RWPE1 (cell line): ENCODE data around the gene CCR6.
"Not testable (repeated sequence)": the region's sequence is repeated elsewhere in the genome, so short reads cannot be mapped to it uniquely, and the experiment has no call there.

Source experiments
- CTCF ChIA-PET: fragments of 350-600 bp; sonication (Branson Sonifier 250); formaldehyde crosslinking; extraction: SDS; loops from one replicate; lab custom pipeline; 2021; lab: Yijun Ruan, JAX
- POLR2A ChIA-PET: fragments of 400-600 bp; formaldehyde crosslinking; extraction: SDS; loops from one replicate; lab custom pipeline; 2020; ENCODE audit warnings: antibody characterized with exemption; ENCODE audit not compliant: low non-redundant PET; lab: Yijun Ruan, JAX
- DNase-seq: peaks from one replicate; pipeline ENCODE4 v3.0.0; 2012; ENCODE audit warnings: low spot score
- H3K27ac ChIP-seq: fragments of 450-650 bp; 2 replicates; pipeline ENCODE4 v1.5.1; 2017
- TF ChIP-seq, protein P1 (sequence below): fragments of 450-650 bp; conservative IDR thresholded peaks from 2 replicates; pipeline ENCODE4 v1.5.1; 2017; ENCODE audit warnings: low read depth, mild to moderate bottlenecking

The CCR6 gene

DNA sequence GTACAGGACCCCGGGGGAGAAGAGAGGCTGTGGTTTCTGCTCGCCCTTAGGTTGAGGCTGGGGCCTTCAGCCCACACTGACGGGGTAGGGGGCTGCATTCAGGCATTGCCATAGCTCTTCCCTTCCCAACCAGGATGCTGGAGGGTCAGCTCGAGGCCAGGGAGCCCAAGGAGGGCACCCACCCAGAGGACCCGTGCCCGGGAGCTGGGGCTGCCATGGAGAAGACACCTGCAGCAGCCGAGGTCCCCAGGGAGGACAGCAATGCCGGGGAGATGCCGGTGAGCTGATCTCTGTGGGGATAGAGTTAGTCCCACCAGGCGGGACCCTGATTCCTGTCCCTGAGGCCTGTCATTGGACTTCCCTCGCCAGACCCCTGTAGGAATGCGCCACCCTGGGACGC is 49.1 kb downstream of the CCR6 start:
- H3K27ac ChIP-seq, POLR2A ChIA-PET, DNase-seq: not testable (repeated sequence)
- CTCF ChIA-PET, result interaction anchor here (0.7 kb wide), 1 partner anchor 13 kb away, joined by 3 read pairs; no protein-coding TSS in a partner anchor

DNA sequence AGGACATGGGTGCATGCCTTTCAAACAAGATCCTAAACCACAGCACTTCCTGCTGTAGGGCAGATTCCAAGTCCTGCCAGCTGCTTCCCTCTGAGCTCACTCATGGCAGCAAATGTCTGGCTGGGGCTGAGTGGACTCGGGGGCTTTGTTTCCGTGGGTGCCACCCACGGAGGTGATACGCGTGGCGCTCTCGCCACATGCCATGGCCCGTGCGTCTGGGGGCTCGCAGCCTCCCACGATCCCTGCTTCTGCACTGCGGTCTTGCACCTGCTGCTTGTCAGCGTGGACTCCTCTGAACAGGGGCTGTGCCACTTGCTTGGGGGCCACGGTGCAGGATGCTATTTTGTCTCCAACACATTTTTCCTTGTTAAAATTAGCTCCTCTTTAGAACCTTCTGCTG is 54.4 kb downstream of the CCR6 start:
- CTCF ChIA-PET, DNase-seq, H3K27ac ChIP-seq, POLR2A ChIA-PET: not testable (repeated sequence)

DNA sequence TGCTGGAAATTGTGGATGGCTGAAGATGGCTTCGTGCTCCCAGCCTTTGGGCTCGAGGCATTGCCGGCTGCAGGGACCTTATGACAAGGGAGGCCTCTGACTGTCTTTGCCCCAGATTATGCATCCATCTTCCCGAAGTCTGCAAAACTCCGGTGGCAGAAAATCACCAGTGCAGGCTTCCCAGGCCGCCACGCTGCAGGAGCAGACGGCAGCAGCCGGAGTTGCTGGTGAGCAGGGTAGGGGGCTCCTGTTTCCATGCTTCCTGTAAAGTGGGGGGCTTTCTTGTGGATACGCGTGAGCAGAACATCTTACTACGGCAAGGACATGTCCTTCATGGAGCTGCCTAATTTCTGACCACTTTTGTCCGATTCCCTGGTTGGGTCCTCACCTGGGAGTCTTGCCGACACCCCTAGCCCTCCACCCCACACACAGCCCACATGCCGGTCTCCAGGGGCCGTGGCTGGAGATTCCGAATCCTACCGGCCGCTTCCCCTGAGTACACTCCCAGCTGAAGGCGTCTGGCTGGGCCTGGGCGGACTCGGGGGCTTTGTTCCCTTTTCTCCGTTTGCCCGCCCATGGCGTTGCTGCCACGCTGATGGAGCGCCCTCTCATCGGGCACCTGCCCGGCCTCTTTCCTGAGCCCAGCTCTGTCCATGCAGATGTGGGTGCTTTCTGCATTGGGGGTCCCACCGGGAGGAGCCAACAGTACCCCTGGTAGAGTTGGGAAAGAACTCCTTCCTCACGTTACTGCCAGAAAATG is 56.2 kb downstream of the CCR6 start:
- POLR2A ChIA-PET, CTCF ChIA-PET, DNase-seq, H3K27ac ChIP-seq: not testable (repeated sequence)

DNA sequence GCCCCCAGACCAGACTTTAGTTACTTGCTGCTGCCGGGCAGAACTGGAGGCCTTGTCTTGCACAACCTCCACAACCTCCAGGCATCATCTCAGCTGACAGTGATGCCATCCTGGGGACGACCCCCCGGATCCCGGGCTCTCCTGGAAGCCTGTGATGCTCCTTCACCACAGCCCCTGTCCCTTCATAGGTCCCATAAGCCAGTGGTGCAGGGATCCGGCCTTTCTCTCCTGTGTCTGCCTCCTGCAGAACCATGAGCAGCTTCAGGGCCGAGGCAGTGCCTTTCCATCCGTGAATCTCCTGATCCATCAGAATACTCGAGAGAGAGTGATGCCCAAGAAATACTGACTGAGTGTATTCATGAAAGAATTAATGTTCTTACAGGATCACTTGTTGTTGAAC is 57.2 kb downstream of the CCR6 start:
- DNase-seq, CTCF ChIA-PET, H3K27ac ChIP-seq, POLR2A ChIA-PET: not testable (repeated sequence)

DNA sequence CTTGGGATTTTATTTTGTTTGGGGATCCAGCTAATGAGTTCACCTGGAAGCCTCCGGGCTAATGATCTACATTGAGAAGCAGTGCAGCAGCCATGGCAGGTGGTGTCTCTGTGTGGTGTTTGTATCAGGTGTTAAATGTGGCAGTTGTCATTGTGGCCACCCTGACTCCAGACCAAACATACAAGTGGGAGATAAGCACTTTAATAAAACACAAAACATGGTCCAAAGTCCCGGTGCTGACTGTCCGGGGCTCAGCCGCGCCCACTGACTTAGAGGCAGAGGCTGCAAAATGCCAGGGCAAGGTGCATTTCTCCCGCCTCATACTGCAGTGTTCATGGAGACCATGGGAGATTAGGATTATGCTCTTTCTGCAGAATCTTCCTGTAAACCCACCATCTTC is 58.5 kb downstream of the CCR6 start:
- POLR2A ChIA-PET, result not testable (repeated sequence)

DNA sequence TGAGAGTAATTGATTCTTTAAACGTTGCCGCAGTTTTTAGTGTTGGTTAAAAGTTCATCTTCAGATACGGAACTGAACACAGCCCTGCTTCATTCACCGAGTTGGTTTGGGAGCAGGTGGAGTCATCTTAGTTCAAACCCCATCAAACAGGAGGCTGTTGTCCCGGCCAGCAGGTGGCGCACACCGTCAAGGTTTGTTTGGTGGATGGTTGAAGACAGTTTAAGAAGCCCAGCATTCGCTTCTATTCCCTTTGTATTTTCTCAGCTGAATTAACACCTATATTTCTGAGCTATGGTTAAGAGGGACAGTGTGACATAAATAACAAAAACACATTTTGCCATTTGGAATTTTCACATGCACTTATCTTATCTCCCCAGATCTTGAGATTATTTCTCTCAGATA is 60.0 kb downstream of the CCR6 start:
- TF ChIP-seq, protein P1, sequence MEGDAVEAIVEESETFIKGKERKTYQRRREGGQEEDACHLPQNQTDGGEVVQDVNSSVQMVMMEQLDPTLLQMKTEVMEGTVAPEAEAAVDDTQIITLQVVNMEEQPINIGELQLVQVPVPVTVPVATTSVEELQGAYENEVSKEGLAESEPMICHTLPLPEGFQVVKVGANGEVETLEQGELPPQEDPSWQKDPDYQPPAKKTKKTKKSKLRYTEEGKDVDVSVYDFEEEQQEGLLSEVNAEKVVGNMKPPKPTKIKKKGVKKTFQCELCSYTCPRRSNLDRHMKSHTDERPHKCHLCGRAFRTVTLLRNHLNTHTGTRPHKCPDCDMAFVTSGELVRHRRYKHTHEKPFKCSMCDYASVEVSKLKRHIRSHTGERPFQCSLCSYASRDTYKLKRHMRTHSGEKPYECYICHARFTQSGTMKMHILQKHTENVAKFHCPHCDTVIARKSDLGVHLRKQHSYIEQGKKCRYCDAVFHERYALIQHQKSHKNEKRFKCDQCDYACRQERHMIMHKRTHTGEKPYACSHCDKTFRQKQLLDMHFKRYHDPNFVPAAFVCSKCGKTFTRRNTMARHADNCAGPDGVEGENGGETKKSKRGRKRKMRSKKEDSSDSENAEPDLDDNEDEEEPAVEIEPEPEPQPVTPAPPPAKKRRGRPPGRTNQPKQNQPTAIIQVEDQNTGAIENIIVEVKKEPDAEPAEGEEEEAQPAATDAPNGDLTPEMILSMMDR, result peak; percentile 34; the same call in 1 of the 2 replicates
- DNase-seq, H3K27ac ChIP-seq, POLR2A ChIA-PET, CTCF ChIA-PET: not testable (repeated sequence)

More for the DNA sequence above, 58.5 kb downstream of the CCR6 start:
- CTCF ChIA-PET, DNase-seq, H3K27ac ChIP-seq: not testable (repeated sequence)

DNA sequence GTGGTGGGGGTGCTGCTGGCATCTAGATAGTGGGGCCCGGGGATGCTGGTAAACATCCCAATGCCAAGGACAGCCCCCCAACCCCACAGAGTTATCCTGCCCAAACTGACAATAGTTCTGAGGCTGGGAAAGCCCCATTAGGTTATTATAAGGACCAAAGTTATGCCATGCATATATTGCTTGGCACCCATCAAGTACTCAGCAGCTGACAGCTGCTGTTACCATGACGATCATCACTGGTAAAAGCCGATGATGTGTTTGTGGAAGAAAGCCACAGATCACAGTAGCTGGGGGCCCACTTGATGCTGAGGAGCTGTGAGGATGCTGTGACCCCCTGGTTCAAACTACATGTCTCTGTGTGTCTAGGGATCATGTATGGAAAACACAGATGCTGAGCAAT is 62.2 kb downstream of the CCR6 start:
- CTCF ChIA-PET, H3K27ac ChIP-seq, POLR2A ChIA-PET, DNase-seq: not testable (repeated sequence)

DNA sequence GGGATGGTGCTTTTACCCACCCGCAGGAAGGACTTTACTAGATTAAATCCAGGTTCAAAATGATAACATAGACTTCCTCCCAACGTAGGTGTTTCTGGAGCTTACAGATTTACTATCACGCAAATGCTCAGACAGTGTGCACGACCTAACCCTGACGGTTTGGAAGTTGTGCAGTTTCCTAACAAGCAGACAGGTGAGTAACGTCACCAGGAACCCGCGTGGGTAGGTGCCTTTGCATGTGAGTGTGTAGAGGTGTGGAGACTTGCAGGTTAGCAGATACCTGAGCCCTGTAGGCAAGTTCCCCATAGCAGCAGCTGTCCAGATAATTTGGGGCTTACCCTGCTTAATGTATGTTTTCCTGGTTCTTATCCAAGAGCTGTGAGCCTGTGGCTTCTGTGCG is 64.4 kb downstream of the CCR6 start:
- CTCF ChIA-PET, H3K27ac ChIP-seq, DNase-seq, POLR2A ChIA-PET: not testable (repeated sequence)
